Right cardiac atrium (tissue), 5 donors: ENCODE results near the gene PCLO. TPM values are rescaled to one million over a fixed set of nuclear protein-coding genes. Genes with fewer than 3 reads are reported as not detected.
A peak's percentile ranks its signal among the peaks of the same experiment; 100 is the strongest.
"Not testable (repeated sequence)": the region's sequence is repeated elsewhere in the genome, so short reads cannot be mapped to it uniquely, and the experiment has no call there.

ENCODE experiments used
- ATAC-seq, 2 donors: fragments of 200-7000 bp; cut with Tn5 transposase; one replicate each; pipeline versions ENCODE4 v1.8.0 to v1.9.1; 2020; ENCODE audit warnings: moderate library complexity in 2 of 2, mild to moderate bottlenecking in 1 of 2
- DNase-seq, 3 donors: peaks; one replicate each; pipeline ENCODE4 v3.0.0-alpha.2; 2020
- H3K27ac ChIP-seq: one replicate; pipeline ENCODE4 v1.5.1; 2013; ENCODE audit warnings: mild to moderate bottlenecking, low read length, control low read depth, moderate library complexity
- H3K27me3 ChIP-seq: one replicate; pipeline ENCODE4 v1.6.1; 2013; ENCODE audit not compliant: control insufficient read depth, insufficient read depth
- H3K4me1 ChIP-seq: one replicate; pipeline ENCODE4 v1.6.1; 2013; ENCODE audit warnings: low read length; ENCODE audit not compliant: control insufficient read depth, insufficient read depth
- H3K4me3 ChIP-seq: one replicate; pipeline ENCODE4 v1.5.1; 2013; ENCODE audit warnings: low read length, control low read depth
- H3K9me3 ChIP-seq: one replicate; pipeline ENCODE4 v1.6.1; 2013; ENCODE audit warnings: low read length; ENCODE audit not compliant: control insufficient read depth
- WGBS: extraction: QIAGEN DNeasy Blood & Tissue Kit; methylation state at CpG from one replicate; pipeline ENCODE4 v1.1.7; 2013; 5-methylcytosine and 5-hydroxymethylcytosine counted together
- intact Hi-C, 4 donors: fragments of 100-400 bp; cut with DNase I; formaldehyde crosslinking; loops; one replicate each; pipeline versions ENCODE4 v1.11.0 to v1.14.0; 2022 to 2023
- polyA plus RNA-seq: library from polyadenylated mRNA; stranded (reverse); fragments of 200-250 nt; gene quantifications from one replicate; pipeline ENCODE4 v1.2.3, GENCODE V29; 2013
- total RNA-seq, 4 donors: library from RNA; stranded (reverse); fragmentation: NEBNext Ultra II Directional; extraction: Animal tissue kit (Norgen Biotek cat#: 25700); gene quantifications; one replicate each; pipeline ENCODE4 v1.2.1, GENCODE V29; 2021
- donor health status: healthy with polysubstance abuse.
- donor health status: DM: no; HTN: yes; CAD: no.
- donor health status: DM: no; HTN: no; CAD: no.
- donor health status: DM: no; HTN: yes; CAD: no; lungs with severe emphysema.
- donor health status: DM: yes; HTN: yes; CAD: no.

Gene PCLO
- total and polyA plus RNA-seq, 5 donors: 1.9 to 3.8 (median 3.2) TPM

GRCh38 chr7:83096065-83096580 lies 66.6 kb downstream of the PCLO start:
- Histone ChIP-seq H3K27me3 (no peaks in the 10 kb centered on the region), H3K4me3 (no peak overlapping the region), H3K27ac (no peak overlapping the region), H3K9me3 (no peaks in the 10 kb centered on the region), H3K4me1 (no peaks in the 10 kb centered on the region)
- WGBS: 34% methylated on average over 2 of the region's 2 CpGs
- intact Hi-C loops: no loop called here
- DNase-seq (no peak), ATAC-seq (no peak)

- no peak for DNase-seq
- 81% methylated on average over 4 of the region's 4 CpGs for WGBS
- intact Hi-C loops: no loop called here
- no peak overlapping the region for H3K27ac ChIP-seq
- no peak for ATAC-seq
- no peaks in the 10 kb centered on the region for H3K9me3 ChIP-seq
- H3K4me1 ChIP-seq: no peaks in the 10 kb centered on the region
- no peak overlapping the region for H3K4me3 ChIP-seq
- no peaks in the 10 kb centered on the region for H3K27me3 ChIP-seq
Measured at GRCh38 chr7:83085299-83085698, 77.4 kb downstream of the PCLO start.

- H3K27ac ChIP-seq, H3K9me3 ChIP-seq, intact Hi-C loops, H3K4me3 ChIP-seq, DNase-seq, H3K4me1 ChIP-seq, ATAC-seq, H3K27me3 ChIP-seq: not testable (repeated sequence)
- WGBS: 97% methylated on average over 1 of the region's 1 CpG
Measured at GRCh38 chr7:83079879-83080278, 82.8 kb downstream of the PCLO start.

DNA sequence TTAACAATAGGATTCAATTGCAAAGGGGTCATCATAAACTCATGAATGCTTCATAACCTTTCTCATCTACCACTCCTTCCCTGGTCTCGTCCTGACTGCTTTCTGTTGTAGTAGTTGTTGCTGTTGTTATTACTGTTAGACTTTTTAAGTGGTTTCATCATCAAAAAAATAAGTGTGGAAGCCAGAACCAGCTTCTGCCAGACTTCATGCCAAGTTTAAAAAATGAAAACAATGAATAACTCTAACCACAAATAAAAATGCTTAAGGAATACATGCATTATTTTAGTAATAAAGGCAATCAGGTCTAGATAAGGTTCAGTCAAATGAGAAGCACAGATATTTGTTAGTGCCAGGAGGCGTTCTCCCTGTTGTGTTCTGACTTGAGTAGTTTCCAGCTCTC lies 85.4 kb downstream of the PCLO start:
- intact Hi-C loops: no loop called here
- Histone ChIP-seq H3K27me3 (no peaks in the 10 kb centered on the region), H3K4me1 (no peaks in the 10 kb centered on the region), H3K4me3 (no peak overlapping the region), H3K9me3 (no peaks in the 10 kb centered on the region), H3K27ac (no peak overlapping the region)
- 58% methylated on average over 2 of the region's 2 CpGs for WGBS
- ATAC-seq (no peak), DNase-seq (no peak)

DNA sequence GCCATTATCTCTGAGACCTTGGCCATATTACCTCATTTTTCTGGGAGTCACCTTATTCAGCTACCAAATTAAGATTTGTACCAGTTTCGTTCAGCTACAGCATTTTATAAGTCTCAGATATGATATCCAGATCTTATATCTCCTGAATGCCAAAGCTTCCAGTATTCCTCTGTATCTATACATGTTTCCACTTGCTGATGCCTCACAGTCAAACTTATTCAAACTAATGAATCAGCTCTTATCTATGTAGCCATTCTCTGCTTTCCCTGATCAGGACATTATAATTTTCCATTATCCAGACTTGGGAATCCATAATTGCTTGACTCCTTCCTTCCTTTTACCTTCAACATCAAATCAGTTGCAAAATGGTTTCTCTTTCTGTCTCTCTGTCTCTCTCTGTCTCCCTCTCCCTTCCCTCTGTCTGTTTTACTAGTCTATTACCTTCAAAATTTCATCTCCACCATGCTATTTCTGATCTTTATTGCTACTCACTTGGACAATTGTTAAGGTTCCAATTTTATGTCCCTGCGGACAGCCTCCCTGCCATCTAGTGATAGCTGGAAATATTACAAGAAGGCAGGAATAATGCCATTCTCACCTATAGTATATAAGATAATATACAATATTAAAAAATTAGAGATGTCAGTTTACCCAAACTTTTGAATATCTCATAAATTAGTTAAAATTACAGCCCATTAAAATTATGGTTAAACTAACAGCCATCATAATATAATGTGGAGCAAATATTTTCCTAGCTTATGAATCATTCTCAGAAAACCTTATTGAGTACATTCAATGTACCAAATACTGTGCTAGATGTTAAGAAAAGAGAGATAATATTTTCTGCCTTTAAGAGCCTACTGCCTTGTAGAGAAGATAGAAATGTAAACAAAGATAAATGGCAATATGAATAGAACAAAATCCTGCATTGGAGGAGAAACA lies 89.8 kb downstream of the PCLO start:
- Histone ChIP-seq H3K4me3 (no peak overlapping the region), H3K9me3 (no peaks in the 10 kb centered on the region), H3K4me1 (no peaks in the 10 kb centered on the region), H3K27ac (no peak overlapping the region), H3K27me3 (no peaks in the 10 kb centered on the region)
- 64% methylated on average over 2 of the region's 2 CpGs for WGBS
- DNase-seq (no peak), ATAC-seq (no peak)
- intact Hi-C loops: no loop called here

DNA sequence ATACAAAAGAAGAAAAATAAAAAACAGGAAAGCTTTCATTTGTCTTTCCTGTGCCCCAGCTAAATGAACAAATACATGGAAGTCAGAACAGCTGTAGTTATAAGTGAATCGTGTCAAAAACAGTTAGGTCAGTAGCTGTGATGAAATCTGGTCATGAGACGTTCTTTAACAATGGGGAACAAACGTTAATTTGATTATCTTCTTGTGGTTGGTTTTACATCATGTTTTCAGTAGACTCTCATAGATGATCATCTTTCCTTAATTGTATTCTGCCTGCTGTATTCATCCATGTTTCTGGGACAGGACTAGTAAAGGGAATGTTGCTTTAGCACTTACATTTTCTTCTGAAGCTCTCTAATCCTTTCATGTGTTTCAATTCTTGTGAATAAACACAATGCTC lies 97.0 kb downstream of the PCLO start:
- DNase-seq (no peak), ATAC-seq (no peak)
- Histone ChIP-seq H3K4me3 (no peak overlapping the region), H3K27ac (no peak overlapping the region), H3K9me3 (no peaks in the 10 kb centered on the region), H3K4me1 (no peaks in the 10 kb centered on the region), H3K27me3 (no peaks in the 10 kb centered on the region)
- intact Hi-C loops: no loop called here
- 41% methylated on average over 3 of the region's 3 CpGs for WGBS

- intact Hi-C loops: no loop called here
- no peak overlapping the region for H3K27ac ChIP-seq
- H3K4me1 ChIP-seq: no peaks in the 10 kb centered on the region
- ATAC-seq (peak in 1 of 2 donors; percentile 71), DNase-seq (peak in 2 of 3 donors; percentile 9 to 25)
- H3K9me3 ChIP-seq: no peaks in the 10 kb centered on the region
- no peaks in the 10 kb centered on the region for H3K27me3 ChIP-seq
- H3K4me3 ChIP-seq: no peak overlapping the region
Measured at GRCh38 chr7:83060218-83060617, 102.5 kb downstream of the PCLO start.

DNA sequence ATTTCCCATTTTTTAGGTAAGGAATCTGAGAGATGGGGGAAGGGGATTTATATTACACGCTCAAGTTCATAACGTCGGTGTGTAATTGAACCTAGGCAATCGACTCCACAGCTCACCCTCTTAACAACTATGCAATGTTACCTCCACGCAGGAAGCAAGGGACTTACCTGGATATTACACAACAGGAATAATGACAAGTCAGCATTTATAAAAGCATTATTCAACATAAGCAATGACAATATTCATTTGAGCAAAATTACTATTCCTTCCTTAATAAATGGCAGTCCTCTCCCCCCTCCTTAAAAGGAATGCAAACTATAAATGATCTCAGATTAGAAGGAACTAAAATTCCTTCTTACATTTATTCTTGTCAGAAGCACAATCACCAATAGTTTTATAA lies 104.0 kb downstream of the PCLO start:
- ATAC-seq: no peak
- Histone ChIP-seq H3K9me3 (no peaks in the 10 kb centered on the region), H3K27me3 (no peaks in the 10 kb centered on the region), H3K27ac (no peak overlapping the region), H3K4me1 (no peaks in the 10 kb centered on the region), H3K4me3 (no peak overlapping the region)
- WGBS: 90% methylated on average over 5 of the region's 5 CpGs
- intact Hi-C loops: no loop called here
- DNase-seq: no peak

DNA sequence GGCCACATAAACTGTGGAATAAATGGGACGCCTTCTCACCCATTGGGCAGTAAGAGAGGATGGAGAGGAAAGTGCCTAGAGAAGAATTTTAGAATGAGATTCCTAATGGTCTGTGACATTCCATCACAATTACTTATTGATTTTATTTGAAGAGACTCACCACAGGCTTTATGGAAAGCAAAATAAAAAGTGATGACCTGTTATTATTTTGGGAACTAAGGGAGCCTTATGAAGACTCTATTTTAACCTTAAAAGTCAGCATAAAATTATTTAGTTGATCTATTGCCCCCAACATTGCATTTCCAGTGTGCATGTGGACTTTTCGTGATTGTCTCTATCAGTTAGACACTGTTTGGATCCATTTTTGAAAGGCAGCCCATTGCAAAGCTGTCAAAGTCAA lies 107.5 kb downstream of the PCLO start:
- Histone ChIP-seq H3K4me1 (no peaks in the 10 kb centered on the region), H3K4me3 (no peak overlapping the region), H3K9me3 (no peaks in the 10 kb centered on the region), H3K27ac (no peak overlapping the region), H3K27me3 (no peaks in the 10 kb centered on the region)
- WGBS: 80% methylated on average over 2 of the region's 2 CpGs
- DNase-seq (no peak), ATAC-seq (no peak)
- intact Hi-C loops: no loop called here

GRCh38 chr7:83054472-83054871 lies 108.2 kb downstream of the PCLO start:
- no peaks in the 10 kb centered on the region for H3K27me3 ChIP-seq
- no peaks in the 10 kb centered on the region for H3K9me3 ChIP-seq
- WGBS: 89% methylated on average over 1 of the region's 1 CpG

DNA sequence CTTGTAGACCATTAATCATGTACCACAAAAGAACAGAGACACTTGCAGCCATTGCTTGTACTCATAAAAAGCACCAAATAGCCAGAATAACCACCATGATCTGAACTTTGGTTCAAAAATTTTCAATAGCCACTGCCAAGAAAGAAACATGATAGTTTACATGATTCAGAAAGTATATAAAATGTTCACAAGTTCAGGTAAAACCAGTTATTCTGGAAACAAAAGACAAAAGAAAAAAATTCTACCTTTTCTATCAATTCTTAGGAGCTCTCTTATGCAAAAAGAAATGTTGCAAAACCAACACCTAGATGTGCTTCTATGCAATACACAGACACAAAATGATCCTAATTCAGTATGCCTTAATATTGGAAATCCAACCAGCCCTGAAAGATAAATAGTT lies 108.7 kb downstream of the PCLO start:
- intact Hi-C loops: no loop called here
- Histone ChIP-seq H3K4me1 (no peaks in the 10 kb centered on the region), H3K27me3 (no peaks in the 10 kb centered on the region), H3K9me3 (no peaks in the 10 kb centered on the region), H3K27ac (no peak overlapping the region), H3K4me3 (no peak overlapping the region)
- DNase-seq (no peak), ATAC-seq (no peak)

More at GRCh38 chr7:83054472-83054871, 108.2 kb downstream of the PCLO start:
- ATAC-seq: no peak
- Histone ChIP-seq H3K27ac (no peak overlapping the region), H3K4me3 (no peak overlapping the region), H3K4me1 (no peaks in the 10 kb centered on the region)
- no peak for DNase-seq
- intact Hi-C loops: no loop called here
